CMK (cell line): Measurements from ENCODE around the gene FAM124A.

Source experiments
- DNase-seq: peaks from one replicate; pipeline ENCODE4 v3.0.0-alpha.2; 2010; ENCODE audit warnings: low read depth

The FAM124A gene

DNA sequence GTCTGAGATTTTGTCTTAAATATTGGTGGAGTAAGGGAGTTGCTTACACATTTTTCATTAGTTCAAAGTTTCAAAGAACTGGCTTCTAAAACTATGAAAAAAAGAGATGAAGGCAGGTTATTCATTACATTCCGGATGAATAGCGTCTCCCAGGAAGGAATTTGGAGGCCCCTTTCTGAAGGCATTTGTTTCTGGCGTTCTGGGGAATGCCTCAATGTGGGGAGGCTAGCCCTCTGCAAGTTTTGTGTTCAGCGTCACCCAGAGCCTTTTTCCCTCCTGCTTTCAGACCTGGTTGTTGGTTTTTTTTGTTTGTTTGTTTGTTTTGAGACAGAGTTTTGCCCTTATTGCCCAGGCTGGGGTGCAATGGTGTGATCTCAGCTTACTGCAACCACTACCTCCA is 21.0 kb downstream of the FAM124A start:
- DNase-seq = no peak

DNA sequence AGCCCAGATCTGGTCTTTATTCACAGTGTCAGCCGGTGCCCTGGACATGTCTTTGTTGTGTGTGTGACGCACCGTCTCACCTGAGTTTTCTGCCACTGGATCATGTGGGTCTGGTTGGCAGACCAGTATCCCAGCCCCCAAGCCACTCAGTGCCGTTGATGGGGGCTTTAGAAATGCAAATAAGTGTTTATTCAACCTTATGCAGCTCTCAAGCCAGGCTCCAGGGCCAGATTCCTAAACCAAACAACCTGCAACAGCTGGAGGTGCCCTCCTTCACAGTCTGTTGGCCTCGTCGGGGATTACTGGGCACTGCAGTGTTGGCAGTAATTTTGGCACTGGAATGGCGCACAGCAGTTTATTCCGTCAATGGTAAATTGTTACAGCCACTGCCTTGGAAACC is 21.6 kb downstream of the FAM124A start:
- no peak for DNase-seq

DNA sequence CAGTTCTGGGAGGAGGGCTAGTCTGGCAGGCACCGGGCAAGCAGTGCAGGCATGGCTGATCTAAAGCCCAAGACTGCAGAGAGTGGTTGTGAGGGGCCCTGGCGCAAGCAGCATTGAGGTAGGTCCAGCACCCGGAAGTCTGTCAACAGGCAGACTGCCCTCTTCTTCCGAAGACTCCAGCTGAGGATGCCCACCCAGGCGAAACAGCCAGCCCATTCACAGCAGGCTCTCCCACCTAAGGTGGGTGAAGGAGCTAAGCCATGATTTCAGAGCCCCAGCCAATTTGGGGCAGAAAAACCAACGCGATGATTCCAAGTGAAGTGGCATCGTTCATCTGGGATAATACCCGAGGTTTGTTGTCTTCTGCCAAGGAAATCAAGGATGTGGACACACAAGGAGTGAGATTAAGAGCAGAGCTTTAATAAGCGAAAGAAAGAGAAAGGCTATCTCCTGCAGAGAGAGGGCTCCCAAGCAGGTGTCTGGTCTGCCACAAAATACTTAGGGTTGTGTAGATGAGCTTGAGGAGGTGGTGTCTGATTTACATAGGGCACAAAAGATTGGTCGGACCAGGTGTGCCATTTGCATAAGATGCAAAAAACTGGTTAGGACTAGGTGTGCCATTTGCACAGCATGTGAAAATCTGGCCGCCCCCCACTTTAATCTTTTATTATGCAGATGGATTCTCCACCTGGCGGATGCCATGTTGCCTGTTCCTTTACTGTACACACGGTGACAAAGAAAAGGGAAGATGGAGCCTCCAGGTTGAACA is 22.6 kb downstream of the FAM124A start:
- no peak for DNase-seq

DNA sequence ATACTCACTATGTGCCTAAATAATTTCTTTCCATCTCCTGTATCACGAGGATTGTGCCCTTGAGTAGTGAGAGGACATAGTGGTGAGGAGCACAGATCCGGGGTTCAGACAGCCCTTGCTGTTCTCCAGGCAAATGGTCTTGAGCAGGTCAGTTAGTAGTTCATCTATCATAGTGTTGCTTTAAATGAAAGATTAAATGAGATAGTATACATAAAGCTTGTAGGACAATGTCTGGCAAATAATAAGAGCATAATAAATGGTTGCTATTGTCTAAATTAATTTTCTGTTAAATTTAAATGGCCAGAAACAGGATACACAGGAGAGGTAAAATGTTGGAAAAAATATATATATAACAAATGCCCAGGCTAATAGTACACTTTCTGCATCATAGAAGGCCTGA is 23.4 kb downstream of the FAM124A start:
- no peak for DNase-seq

- DNase-seq = no peak
These were observed 23.8 kb downstream of the FAM124A start for GRCh38 chr13:51246025-51246417.

- no peak for DNase-seq
These were observed 24.4 kb downstream of the FAM124A start for GRCh38 chr13:51246418-51247277.

- DNase-seq = no peak
These were observed 27.1 kb downstream of the FAM124A start for GRCh38 chr13:51249255-51249654.

DNA sequence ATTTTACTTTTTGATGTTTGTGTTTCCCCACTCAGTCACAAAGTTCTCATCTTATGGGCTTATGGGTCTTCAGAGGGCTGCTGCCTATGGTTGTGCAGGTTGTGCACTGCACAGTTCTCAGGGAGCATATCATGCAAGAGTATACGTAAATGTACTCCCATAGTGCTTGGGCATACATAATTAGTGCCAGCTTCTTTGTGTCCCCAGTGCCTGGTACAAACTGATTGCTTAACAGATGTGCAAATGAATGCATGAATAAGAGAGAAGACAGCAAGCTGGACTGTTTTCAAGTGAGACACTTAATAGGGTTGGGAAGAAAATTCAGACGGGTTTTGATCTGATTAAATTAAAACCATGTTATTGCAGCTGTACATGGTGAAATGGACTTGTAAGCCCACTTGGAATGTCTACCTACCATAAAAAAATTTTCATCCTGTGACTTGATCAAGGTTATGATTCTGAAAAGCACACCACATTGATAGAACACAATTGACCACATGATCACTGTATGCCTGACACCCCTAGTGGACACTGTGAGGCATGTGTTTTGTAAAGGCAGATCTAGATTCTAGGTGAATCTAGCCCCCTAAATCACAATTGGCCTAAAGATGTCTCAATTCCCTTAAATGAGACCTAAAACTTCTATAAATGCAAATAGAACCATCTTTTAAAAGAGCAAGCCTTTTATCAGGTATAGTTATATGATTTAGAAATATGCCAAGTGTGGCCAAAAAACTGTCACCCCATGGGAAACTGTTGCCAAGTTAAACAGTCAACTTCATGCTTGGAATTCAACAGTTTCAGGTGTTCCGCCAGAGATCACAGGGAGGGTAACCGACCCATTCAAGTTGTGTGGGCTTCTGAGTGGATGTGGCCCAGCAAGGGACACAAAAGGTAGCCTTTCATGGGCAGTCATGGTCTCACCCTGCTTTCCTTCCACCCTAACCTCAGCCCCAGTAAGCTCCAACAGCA is 27.9 kb downstream of the FAM124A start:
- DNase-seq = no peak

DNA sequence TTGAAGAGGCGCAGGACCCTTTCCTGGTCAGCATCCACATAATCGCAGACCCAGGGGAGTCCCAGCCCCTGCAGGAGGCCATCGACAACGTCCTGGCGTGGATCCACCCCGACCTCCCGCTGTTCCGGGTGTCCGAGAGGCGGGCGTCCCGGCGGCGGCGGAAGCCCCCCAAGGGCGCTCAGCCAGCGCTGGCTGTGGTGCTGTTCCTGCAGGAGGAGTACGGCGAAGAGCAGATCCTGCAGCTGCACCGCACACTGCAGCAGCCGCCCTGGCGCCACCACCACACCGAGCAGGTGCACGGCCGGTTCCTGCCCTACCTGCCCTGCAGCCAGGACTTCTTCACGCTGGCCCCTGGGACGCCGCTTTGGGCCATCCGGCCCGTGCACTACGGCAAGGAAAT is 29.3 kb downstream of the FAM124A start:
- no peak for DNase-seq

DNA sequence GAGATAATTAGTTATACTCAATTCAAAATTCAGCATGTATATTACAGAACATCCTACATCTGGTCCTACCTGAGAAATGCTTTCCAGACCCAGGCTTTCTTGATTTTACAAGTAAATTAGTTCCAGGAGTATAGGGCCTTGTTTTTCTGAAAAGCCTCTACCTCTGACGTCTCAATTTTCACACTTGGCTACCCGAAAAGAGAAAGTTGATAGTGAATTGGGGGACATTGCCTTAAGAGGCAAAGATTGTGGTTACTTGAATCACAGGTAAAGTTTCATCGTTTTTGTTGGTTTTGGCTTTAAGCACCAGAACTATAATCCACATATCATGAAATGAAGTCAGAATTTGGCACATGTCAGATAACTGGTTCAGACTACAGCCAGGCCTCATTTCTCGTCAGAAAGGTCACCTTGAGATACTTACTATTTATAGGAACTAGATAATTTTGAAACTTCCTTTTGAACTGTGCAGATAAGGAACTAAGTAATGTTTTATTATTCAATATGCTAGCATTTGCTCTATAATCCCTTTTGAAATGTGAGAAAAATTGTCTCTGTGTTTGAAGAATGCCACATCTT is 30.8 kb downstream of the FAM124A start:
- DNase-seq = no peak

DNA sequence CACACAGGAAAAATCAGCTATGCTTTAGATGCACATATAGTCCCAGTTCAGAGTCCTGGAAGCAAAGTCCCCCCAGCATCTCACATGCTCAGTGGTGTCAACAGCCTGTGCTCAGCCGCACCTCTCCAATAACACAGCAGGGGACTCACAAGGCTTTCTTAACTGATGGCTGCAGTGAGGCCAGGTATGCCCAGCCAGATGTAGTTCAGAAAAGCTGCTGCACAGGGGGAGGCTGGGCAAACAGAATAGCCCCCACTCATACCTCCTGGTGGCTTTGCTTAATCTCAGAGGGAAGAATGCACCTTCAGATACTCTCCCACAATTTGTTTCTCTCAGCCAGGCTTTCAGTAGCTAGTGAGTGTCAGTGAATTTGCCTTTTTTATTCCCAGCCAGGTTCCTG is 33.4 kb downstream of the FAM124A start:
- DNase-seq = no peak

DNA sequence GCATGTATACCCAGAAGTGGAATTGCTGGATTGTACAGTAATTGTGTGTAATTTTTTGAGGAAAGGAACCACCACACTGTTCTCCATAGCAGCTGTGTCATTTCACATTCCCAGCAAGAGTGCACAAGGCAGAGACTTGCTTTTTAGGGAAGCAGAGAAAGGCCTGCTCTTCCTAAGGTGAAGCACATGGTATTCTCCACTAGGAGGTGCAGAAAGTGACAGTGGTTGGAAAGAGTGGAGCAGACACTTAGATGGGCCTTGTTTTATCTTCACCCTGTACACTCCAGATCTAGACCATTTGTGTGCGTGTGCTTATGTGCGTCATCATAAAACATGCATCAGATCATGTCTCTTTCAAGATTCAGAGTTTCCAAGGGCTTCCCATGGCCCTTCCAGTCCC is 35.0 kb downstream of the FAM124A start:
- no peak for DNase-seq

- DNase-seq = no peak
These were observed 36.7 kb downstream of the FAM124A start for GRCh38 chr13:51258612-51259548.

DNA sequence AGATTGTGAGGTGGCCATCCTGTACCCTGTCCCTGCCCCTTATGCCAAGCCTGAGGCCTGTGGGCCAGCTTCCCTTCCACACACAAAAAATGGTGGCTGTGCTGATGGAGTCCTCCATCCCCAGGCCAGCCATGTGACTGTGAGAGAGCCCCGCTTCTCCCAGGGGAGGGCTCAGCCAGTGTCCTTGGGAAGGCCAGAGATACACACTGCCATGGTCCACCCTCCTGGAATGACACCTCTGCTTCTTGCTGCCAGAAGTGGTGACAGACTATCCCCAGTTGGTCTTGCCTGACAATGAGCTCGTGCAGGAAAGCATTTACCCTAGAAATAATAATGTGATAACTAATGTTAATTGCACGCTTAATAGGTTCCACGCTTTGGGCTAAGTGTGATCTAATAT is 38.0 kb downstream of the FAM124A start:
- DNase-seq = no peak

GRCh38 chr13:51261610-51262249 is 39.5 kb downstream of the FAM124A start:
- DNase-seq = no peak

DNA sequence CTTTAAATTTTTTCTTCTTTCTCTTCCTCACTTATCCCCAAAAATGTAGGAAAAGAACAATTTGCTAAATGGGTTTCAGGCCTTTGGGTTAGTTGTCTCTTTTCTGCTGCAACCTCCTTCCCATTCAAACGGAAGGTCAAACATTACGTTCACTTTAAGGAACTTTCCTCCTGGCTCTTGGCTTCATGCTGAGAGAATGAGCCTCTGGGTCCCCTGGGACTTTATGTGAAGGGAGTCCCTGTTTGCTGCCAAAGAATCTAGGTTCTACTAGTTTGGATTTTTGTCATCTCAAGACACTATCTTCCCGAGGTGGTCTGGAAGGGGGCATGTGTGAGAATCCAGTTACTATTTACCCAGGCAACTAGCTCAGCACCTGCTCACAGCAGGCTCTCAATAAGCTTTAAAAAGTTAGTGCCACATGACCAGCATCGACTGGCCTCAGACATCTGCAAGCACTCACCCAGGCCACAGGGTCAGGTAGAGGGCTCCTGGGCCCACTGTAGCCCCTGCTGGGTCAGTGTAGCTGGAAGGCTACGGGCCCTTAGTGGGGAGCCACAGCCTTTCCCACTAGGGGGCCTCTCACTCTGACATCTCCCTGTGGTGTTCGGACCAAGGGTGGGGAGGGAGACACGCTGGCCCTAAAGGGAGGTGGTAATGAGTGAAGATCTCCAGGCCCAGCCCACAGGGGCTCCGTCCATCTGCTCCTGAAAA is 40.5 kb downstream of the FAM124A start:
- DNase-seq = no peak

- no peak for DNase-seq
These were observed 44.4 kb downstream of the FAM124A start for GRCh38 chr13:51266642-51267041.

GRCh38 chr13:51267622-51268021 is 45.4 kb downstream of the FAM124A start:
- no peak for DNase-seq

GRCh38 chr13:51269039-51269438 is 46.8 kb downstream of the FAM124A start:
- DNase-seq = no peak
